Stimulated activated CD8-positive, alpha-beta memory T cell treated with anti-CD3 and anti-CD28 coated beads, Interleukin-7, amount 100 ng/mL, for 1 hour (primary cell): Measurements from ENCODE around the gene PCED1B.
"Not testable (repeated sequence)": the region's sequence is repeated elsewhere in the genome, so short reads cannot be mapped to it uniquely, and the experiment has no call there.

Source experiments
- DNase-seq, 2 donors: peaks; one replicate each; pipeline ENCODE4 v3.0.0-alpha.2; 2020; ENCODE audit warnings: low read depth in 2 of 2

Gene PCED1B

GRCh38 chr12:47272412-47273190 lies 193.2 kb downstream of the PCED1B start:
- no peak for DNase-seq

- no peak for DNase-seq
Measured at GRCh38 chr12:47273191-47273626, 193.8 kb downstream of the PCED1B start.

GRCh38 chr12:47274760-47275159 lies 195.3 kb downstream of the PCED1B start:
- no peak for DNase-seq

- no peak for DNase-seq
Measured at GRCh38 chr12:47276253-47276620, 196.8 kb downstream of the PCED1B start.

GRCh38 chr12:47276621-47277309 lies 197.3 kb downstream of the PCED1B start:
- DNase-seq = peak in 1 of 2 donors; percentile 24

- DNase-seq = no peak
Measured at GRCh38 chr12:47277972-47278448, 198.6 kb downstream of the PCED1B start.

- not testable (repeated sequence) for DNase-seq
Measured at GRCh38 chr12:47279758-47280157, 200.3 kb downstream of the PCED1B start.

- no peak for DNase-seq
Measured at GRCh38 chr12:47280543-47281300, 201.3 kb downstream of the PCED1B start.

GRCh38 chr12:47281667-47282171 lies 202.3 kb downstream of the PCED1B start:
- no peak for DNase-seq

GRCh38 chr12:47282206-47282605 lies 202.8 kb downstream of the PCED1B start:
- no peak for DNase-seq
